GM06990 (cell line): ENCODE results near the gene UBE2V1.
A peak's percentile ranks its signal among the peaks of the same experiment; 100 is the strongest.
"Not testable (repeated sequence)": the region's sequence is repeated elsewhere in the genome, so short reads cannot be mapped to it uniquely, and the experiment has no call there.

Source experiments
- DNase-seq: peaks from one replicate; pipeline ENCODE4 v3.0.0-alpha.2; 2011; ENCODE audit not compliant: insufficient read length; ENCODE audit errors: extremely low read depth
- H3K27me3 ChIP-seq: replicated peaks from 2 replicates; pipeline ENCODE4 v1.6.0; 2011; ENCODE audit warnings: low read length; ENCODE audit not compliant: control insufficient read depth, insufficient read depth
- H3K36me3 ChIP-seq: 2 replicates; pipeline ENCODE4 v1.5.1; 2011; ENCODE audit warnings: low read length; ENCODE audit not compliant: control insufficient read depth, insufficient read depth
- H3K4me3 ChIP-seq: replicated peaks from 2 replicates; pipeline ENCODE4 v1.5.1; 2011; ENCODE audit warnings: low read depth, mild to moderate bottlenecking, control low read depth, low read length
- TF ChIP-seq, protein P1 (sequence below): IDR thresholded peaks from 2 replicates; pipeline ENCODE4 v1.5.1; 2011; ENCODE audit warnings: low read length, control low read depth, mild to moderate bottlenecking, inconsistent platforms; ENCODE audit not compliant: insufficient read depth, poor library complexity, severe bottlenecking

The UBE2V1 gene

DNA sequence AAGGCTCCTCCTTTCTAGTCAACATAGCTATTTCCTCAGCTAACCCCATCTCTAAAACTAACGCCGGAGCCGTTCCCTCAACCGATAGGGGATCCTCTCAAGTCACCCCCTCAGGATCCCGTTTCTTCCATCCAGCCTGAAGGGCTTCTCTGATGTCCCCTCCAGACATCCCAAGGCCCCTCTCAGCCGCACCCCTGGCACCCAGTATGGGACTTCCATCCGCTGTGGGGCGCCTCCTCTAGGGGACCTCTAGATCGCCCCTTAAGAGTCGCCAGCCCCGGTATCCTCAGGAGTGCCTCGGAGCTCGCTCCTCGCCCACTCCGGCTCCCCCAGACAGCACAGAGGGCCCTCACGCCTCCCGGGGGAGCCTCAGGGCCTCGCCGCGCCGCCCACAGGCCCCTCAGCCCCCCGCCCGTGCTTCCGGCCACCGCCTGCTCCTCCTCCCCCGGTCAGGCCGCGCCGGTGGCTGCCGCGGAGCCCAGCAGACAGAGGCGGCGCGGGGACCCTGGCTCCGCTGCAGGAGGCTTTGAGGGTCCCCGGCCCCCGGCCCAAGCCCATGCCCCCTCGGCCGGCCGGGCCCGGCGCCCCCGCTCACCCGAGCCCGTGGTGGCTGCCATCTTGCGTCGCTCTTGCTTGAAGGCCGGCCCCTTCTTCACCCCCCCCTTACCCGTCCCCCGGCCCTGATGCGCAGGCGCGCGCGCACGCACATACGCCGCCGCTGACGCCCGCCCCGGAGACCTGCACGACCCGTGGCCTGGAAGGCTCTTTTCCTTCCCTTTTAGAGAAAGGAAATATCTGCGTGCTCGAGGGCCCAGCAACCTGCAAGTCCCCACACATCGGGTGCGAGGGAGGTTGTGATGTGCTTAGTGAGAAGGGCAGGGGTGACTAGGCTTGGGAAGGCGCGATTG, at the start of gene UBE2V1:
UBE2V1 (minus strand) TSS at position 639 of the 908 bp plus-strand sequence; CDS start at position 617, 22 bp downstream.
- DNase-seq: peak; percentile 92
- TF ChIP-seq, protein P1, sequence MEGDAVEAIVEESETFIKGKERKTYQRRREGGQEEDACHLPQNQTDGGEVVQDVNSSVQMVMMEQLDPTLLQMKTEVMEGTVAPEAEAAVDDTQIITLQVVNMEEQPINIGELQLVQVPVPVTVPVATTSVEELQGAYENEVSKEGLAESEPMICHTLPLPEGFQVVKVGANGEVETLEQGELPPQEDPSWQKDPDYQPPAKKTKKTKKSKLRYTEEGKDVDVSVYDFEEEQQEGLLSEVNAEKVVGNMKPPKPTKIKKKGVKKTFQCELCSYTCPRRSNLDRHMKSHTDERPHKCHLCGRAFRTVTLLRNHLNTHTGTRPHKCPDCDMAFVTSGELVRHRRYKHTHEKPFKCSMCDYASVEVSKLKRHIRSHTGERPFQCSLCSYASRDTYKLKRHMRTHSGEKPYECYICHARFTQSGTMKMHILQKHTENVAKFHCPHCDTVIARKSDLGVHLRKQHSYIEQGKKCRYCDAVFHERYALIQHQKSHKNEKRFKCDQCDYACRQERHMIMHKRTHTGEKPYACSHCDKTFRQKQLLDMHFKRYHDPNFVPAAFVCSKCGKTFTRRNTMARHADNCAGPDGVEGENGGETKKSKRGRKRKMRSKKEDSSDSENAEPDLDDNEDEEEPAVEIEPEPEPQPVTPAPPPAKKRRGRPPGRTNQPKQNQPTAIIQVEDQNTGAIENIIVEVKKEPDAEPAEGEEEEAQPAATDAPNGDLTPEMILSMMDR: peak; percentile 64
- peak within 1 kb of the TSS; percentile 78 for H3K4me3 ChIP-seq
- H3K36me3 ChIP-seq: peaks cover 3% of the 10 kb centered on the region
- no peaks in the 10 kb centered on the region for H3K27me3 ChIP-seq

DNA sequence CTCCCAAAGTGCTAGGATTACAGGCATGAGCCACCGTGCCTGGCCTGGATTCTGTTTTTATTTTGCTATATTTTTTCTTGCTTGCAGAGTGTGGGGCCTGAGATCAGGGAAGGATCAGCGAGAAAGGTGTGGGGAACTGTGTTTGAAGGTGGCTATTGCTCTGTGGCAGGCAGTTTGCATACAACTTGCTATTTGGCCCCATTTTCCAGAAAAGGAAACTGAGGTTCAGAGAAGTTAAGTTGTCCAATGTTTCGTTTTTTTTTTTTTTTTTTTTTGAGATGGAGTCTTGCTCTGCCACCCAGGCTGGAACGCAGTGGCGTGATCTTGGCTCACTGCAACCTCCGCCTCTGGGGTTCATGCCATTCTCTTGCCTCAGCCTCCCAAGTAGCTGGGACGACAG, 48.5 kb upstream of the UBE2V1 start:
- DNase-seq, H3K4me3 ChIP-seq, H3K27me3 ChIP-seq, H3K36me3 ChIP-seq: not testable (repeated sequence)

DNA sequence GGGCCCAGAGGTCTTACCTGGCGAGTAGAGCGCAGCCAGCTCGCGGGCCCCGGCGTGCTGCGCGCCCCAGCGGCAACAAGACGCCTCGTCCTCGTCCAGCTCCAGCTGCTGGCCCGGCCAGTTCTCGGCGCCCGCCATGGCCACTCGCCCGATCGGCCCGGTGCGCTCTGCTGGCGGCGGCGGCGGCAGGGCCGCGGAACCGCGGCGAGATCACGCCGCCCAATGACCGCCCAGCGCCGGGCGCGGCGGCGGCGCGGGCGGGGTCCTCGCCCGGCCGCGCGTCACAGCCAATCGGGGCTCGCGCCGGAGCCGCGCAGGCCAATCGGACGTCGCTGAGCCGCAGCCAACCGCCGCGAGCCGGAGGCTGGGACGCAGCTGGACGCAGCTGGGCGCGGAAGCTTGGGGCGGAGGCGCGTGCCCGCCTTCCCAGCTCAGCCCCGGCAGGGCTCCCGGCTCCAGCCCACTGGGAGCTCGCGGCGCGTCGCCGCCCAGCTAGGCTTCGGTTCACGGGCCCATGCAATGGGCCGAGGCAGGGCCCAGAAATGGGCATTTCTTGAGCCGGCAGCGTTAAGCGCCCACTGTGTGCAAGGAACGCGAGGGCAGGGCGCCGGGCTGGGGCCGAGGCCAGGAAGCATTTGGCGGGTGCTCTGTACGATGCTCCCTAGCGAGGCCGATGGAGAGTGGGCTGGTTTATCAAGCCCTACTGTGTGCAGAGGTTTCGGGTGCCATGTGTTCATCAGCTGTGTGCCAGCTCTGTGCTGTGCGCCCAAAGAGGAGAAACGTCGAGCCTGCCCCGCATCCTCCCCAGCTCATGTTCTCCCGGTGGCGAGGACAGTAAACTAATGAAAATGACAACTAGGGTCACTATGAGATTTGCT, 40.8 kb upstream of the UBE2V1 start, which contains the start of gene PEDS1:
PEDS1 (minus strand) TSS at position 224 of the 878 bp plus-strand sequence; CDS start at position 138, 86 bp downstream.
- Histone ChIP-seq H3K27me3 (no peaks in the 10 kb centered on the region), H3K36me3 (peaks cover 2% of the 10 kb centered on the region), H3K4me3 (peak within 1 kb of the TSS; percentile 91)
- peak; percentile 93 for DNase-seq
- TF ChIP-seq, protein P1: no peak

DNA sequence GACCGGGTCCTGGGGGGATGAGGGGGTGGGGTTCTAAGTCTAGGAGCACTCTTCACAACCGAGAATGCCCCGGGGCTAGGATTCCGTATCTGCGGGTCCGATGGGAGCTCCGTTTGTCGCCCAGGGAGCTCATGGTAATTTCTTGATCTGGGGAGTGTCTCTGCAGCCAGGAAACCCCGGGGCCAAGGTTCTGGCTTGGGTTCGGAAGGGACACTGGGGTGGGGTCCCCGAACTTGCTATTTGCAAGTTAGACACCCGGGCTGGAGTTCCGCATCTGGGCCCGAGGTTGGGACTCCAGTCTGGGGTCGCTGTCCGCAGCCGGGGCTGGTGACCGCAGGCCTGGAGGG, 40.2 kb upstream of the UBE2V1 start:
- peaks cover 5% of the 10 kb centered on the region for H3K36me3 ChIP-seq
- H3K27me3 ChIP-seq: no peaks in the 10 kb centered on the region
- no peak for DNase-seq
- TF ChIP-seq, protein P1: no peak
- H3K4me3 ChIP-seq: peak overlapping the region; percentile 91

DNA sequence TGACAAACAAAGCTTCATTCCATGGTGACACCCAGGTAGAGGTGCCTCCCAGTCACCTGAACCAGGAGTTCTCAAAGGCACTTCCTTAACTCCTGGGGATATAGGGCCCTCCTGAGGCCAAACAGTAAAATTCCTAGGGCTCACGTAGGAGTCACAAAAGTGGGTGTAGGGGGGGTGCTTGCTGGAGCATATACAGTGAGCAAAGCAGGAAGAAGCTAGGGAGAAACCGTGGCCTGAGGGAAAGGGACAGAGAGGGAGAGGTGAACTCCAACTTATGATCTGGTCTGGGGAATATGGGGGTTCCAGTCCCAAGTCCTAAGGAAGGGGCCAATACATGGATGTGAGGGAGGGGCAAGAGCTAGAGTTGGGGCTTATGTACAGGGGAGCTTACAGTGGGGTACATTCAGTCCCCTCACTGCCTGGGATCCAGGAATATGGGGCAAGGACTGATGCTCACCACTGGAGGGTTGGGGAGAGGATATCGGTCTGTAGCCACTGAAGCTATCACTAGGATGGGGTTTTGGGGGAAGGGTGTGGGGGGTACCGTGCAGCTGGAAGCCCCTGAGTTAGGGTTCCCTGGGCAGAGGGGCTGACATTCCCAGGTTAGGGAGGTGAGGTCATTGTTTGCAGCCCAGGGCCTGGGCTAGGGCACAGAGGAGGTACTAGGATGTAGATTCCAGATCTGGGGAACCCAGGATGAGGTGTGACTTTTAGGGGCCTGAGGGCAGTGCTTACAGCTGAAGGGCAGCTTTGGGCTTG, 39.6 kb upstream of the UBE2V1 start:
- DNase-seq: no peak
- H3K36me3 ChIP-seq: peaks cover 5% of the 10 kb centered on the region

More for the DNA sequence above, 39.6 kb upstream of the UBE2V1 start:
- H3K27me3 ChIP-seq: no peaks in the 10 kb centered on the region
- TF ChIP-seq, protein P1: no peak
- peak overlapping the region; percentile 91 for H3K4me3 ChIP-seq
